H1 (cell line): Measurements from ENCODE around the gene RHOH. TPM values are rescaled to one million over a fixed set of nuclear protein-coding genes. Genes with fewer than 3 reads are reported as not detected.

Experiments
- CTCF ChIA-PET: fragments of 300-600 bp; sonication (Branson Sonifier 250); formaldehyde crosslinking; loops from one replicate; lab custom pipeline; 2021; ENCODE audit not compliant: partially characterized antibody; lab: Charles Lee
- POLR2A ChIA-PET: fragments of 300-600 bp; sonication (Branson Sonifier 250); formaldehyde crosslinking; loops from one replicate; lab custom pipeline; 2021; ENCODE audit warnings: inconsistent platforms; ENCODE audit not compliant: partially characterized antibody; lab: Charles Lee
- DNase-seq, 2 experiments: peaks; one replicate each; pipeline versions ENCODE4 v3.0.0 to v3.0.0-alpha.2; 2010 to 2022; ENCODE audit warnings: low spot score in 2 of 2, low read depth in 1 of 2, mixed read lengths in 1 of 2
- FAIRE-seq: peaks from 2 replicates; lab custom pipeline; 2011; peaks lifted over from hg19 to GRCh38; lab: Jason Lieb, UNC
- H2AFZ ChIP-seq: 2 replicates; pipeline ENCODE4 v1.8.1; 2012; ENCODE audit warnings: low read length, inconsistent platforms
- H2AK5ac ChIP-seq: 2 replicates; pipeline ENCODE4 v1.6.1; 2013; ENCODE audit warnings: low read depth, low read length
- H2BK120ac ChIP-seq: replicated peaks from 2 replicates; pipeline ENCODE3; 2013; ENCODE audit warnings: low read depth, low read length, inconsistent platforms
- H2BK12ac ChIP-seq: 2 replicates; pipeline ENCODE4 v1.6.1; 2013; ENCODE audit warnings: low read depth, low read length
- H2BK15ac ChIP-seq: 2 replicates; pipeline ENCODE4 v1.6.1; 2013; ENCODE audit warnings: low read length
- H2BK20ac ChIP-seq: 2 replicates; pipeline ENCODE4 v1.6.1; 2013; ENCODE audit warnings: low read length
- H2BK5ac ChIP-seq: 2 replicates; pipeline ENCODE4 v1.6.1; 2013; ENCODE audit warnings: low read depth, low read length
- H3K14ac ChIP-seq: 2 replicates; pipeline ENCODE4 v1.6.1; 2013; ENCODE audit warnings: inconsistent platforms; ENCODE audit not compliant: insufficient read length
- H3K18ac ChIP-seq: 2 replicates; pipeline ENCODE4 v1.6.1; 2013; ENCODE audit warnings: low read length; ENCODE audit errors: extremely low read depth
- H3K23ac ChIP-seq: 2 replicates; pipeline ENCODE4 v1.6.1; 2013; ENCODE audit warnings: inconsistent platforms; ENCODE audit not compliant: insufficient read length
- H3K23me2 ChIP-seq: 2 replicates; pipeline ENCODE4 v1.6.1; 2013; ENCODE audit warnings: low read depth, low read length
- H3K27ac ChIP-seq: 2 replicates; pipeline ENCODE4 v1.6.1; 2011; ENCODE audit warnings: low read depth, low read length, inconsistent platforms
- H3K27me3 ChIP-seq, 4 experiments: replicated peaks in 1 of 4; 1 replicate in 1 of 4; 2 replicates in 3 of 4; pipeline versions ENCODE4 v1.6.1 to v1.8.1; 2011 to 2013; ENCODE audit warnings: low read length in 3 of 4, mild to moderate bottlenecking in 3 of 4, inconsistent platforms in 2 of 4, mixed read lengths in 2 of 4, moderate library complexity in 1 of 4; ENCODE audit not compliant: control insufficient read depth in 3 of 4, insufficient read depth in 3 of 4; ENCODE audit errors: extremely low read depth in 1 of 4
- H3K36me3 ChIP-seq, 4 experiments: 2 replicates each; pipeline versions ENCODE4 v1.6.1 to v1.8.1; 2011 to 2013; ENCODE audit warnings: mild to moderate bottlenecking in 4 of 4, low read length in 3 of 4, moderate library complexity in 2 of 4, control low read depth in 1 of 4, inconsistent platforms in 1 of 4; ENCODE audit not compliant: insufficient read depth in 4 of 4, control insufficient read depth in 2 of 4
- H3K4ac ChIP-seq: replicated peaks from 2 replicates; pipeline ENCODE3; 2013; ENCODE audit warnings: low read length, low read depth, mixed read lengths, inconsistent platforms; ENCODE audit not compliant: insufficient read length
- H3K4me1 ChIP-seq, 4 experiments: replicated peaks in 1 of 4; 1 replicate in 1 of 4; 2 replicates in 3 of 4; pipeline versions ENCODE4 v1.6.1 to v1.8.1; 2011 to 2013; ENCODE audit warnings: low read length in 3 of 4, inconsistent platforms in 2 of 4, mixed read lengths in 1 of 4; ENCODE audit not compliant: insufficient read depth in 4 of 4, control insufficient read depth in 3 of 4
- H3K4me2 ChIP-seq, 2 experiments: 2 replicates each; pipeline versions ENCODE4 v1.6.1 to v1.8.1; 2011 to 2013; ENCODE audit warnings: low read depth in 2 of 2, low read length in 2 of 2, control low read depth in 1 of 2, inconsistent platforms in 1 of 2, mild to moderate bottlenecking in 1 of 2; ENCODE audit not compliant: insufficient read depth in 1 of 2
- H3K4me3 ChIP-seq, 4 experiments: fragments of 200-600, 300-600 bp in 1 of 4; sonication (generic), shearing (Covaris generic), sonication (Bioruptor Twin) in 1 of 4; 2 replicates each; pipeline versions ENCODE4 v1.5.1 to v1.8.1; 2011 to 2016; ENCODE audit warnings: low read length in 4 of 4, low read depth in 3 of 4, control low read depth in 2 of 4, inconsistent platforms in 2 of 4, mild to moderate bottlenecking in 2 of 4, mixed read lengths in 1 of 4, moderate library complexity in 1 of 4; ENCODE audit not compliant: insufficient read depth in 2 of 4; ENCODE audit errors: extremely low read depth in 1 of 4
- H3K56ac ChIP-seq: replicated peaks from 2 replicates; pipeline ENCODE3; 2013; ENCODE audit warnings: low read depth, mild to moderate bottlenecking, mixed read lengths, low read length, inconsistent platforms; ENCODE audit not compliant: insufficient read length
- H3K79me1 ChIP-seq: 2 replicates; pipeline ENCODE4 v1.6.1; 2013; ENCODE audit warnings: low read depth, low read length, control low read depth
- H3K79me2 ChIP-seq, 2 experiments: 2 replicates each; pipeline versions ENCODE4 v1.6.1 to v1.8.1; 2012 to 2013; ENCODE audit warnings: low read length in 2 of 2, mild to moderate bottlenecking in 2 of 2, inconsistent platforms in 1 of 2; ENCODE audit not compliant: insufficient read depth in 2 of 2, control insufficient read depth in 1 of 2
- H3K9ac ChIP-seq, 4 experiments: replicated peaks in 1 of 4; 1 replicate in 1 of 4; 2 replicates in 3 of 4; pipeline versions ENCODE4 v1.6.1 to v1.8.1; 2011 to 2013; ENCODE audit warnings: low read depth in 3 of 4, low read length in 3 of 4, control low read depth in 2 of 4, mild to moderate bottlenecking in 2 of 4, moderate library complexity in 2 of 4, inconsistent platforms in 1 of 4; ENCODE audit errors: extremely low read depth in 1 of 4
- H3K9me3 ChIP-seq, 2 experiments: 2 replicates each; pipeline versions ENCODE4 v1.6.1 to v1.8.1; 2012 to 2013; ENCODE audit warnings: mild to moderate bottlenecking in 2 of 2, moderate library complexity in 2 of 2, control low read depth in 1 of 2, inconsistent platforms in 1 of 2, low read depth in 1 of 2, low read length in 1 of 2, mixed read lengths in 1 of 2; ENCODE audit not compliant: insufficient read depth in 2 of 2
- H4K20me1 ChIP-seq, 2 experiments: replicated peaks in 1 of 2; 2 replicates each; pipeline versions ENCODE3 to v1.8.1; 2011 to 2013; ENCODE audit warnings: inconsistent platforms in 2 of 2, low read length in 2 of 2, mild to moderate bottlenecking in 1 of 2; ENCODE audit not compliant: insufficient read depth in 2 of 2, control insufficient read depth in 1 of 2
- H4K5ac ChIP-seq: 2 replicates; pipeline ENCODE4 v1.6.1; 2013; ENCODE audit warnings: low read length, low read depth, mixed read lengths, inconsistent platforms; ENCODE audit not compliant: insufficient read length
- H4K8ac ChIP-seq: 2 replicates; pipeline ENCODE4 v1.8.0; 2013; ENCODE audit warnings: mild to moderate bottlenecking, moderate library complexity, low read length, inconsistent platforms; ENCODE audit not compliant: insufficient read depth; ENCODE audit errors: extremely low read depth
- H4K91ac ChIP-seq: replicated peaks from 2 replicates; pipeline ENCODE3; 2013; ENCODE audit warnings: low read length, mixed read lengths, inconsistent platforms; ENCODE audit not compliant: insufficient read length
- ASH2L ChIP-seq: fragments of 200-600, 300-600 bp; sonication (generic); IDR thresholded peaks from one replicate; pipeline ENCODE4 v1.7.1; 2017; ENCODE audit warnings: low read length
- CHD2 ChIP-seq: IDR thresholded peaks from 2 replicates; pipeline ENCODE4 v1.6.1; 2012; ENCODE audit warnings: low read length, improper control_type of control experiment
- JUN ChIP-seq: IDR thresholded peaks from 2 replicates; pipeline ENCODE4 v1.6.1; 2011; ENCODE audit warnings: low read depth, mild to moderate bottlenecking, improper control_type of control experiment, low read length
- KDM1A ChIP-seq: fragments of 200-600, 300-600 bp; sonication (generic); IDR thresholded peaks from 2 replicates; pipeline ENCODE4 v1.7.1; 2016; ENCODE audit warnings: mild to moderate bottlenecking, low read length, borderline replicate concordance
- KDM5A ChIP-seq: fragments of 200-600 bp; IDR thresholded peaks from 2 replicates; pipeline ENCODE4 v1.7.1; 2012; ENCODE audit warnings: mild to moderate bottlenecking, low read length, inconsistent platforms, mixed read lengths
- NANOG ChIP-seq: IDR thresholded peaks from 2 replicates; pipeline ENCODE4 v1.6.1; 2011; ENCODE audit warnings: low read length, low read depth, mild to moderate bottlenecking, inconsistent platforms; ENCODE audit not compliant: insufficient read depth, poor library complexity, severe bottlenecking
- SIX5 ChIP-seq: IDR thresholded peaks from 2 replicates; pipeline ENCODE4 v1.6.1; 2011; ENCODE audit warnings: mild to moderate bottlenecking, low read depth, low read length
- ZNF274 ChIP-seq: IDR thresholded peaks from 2 replicates; pipeline ENCODE4 v1.7.0; 2012; ENCODE audit warnings: low read length, borderline replicate concordance; ENCODE audit errors: extremely low read depth
- WGBS, 2 experiments: shearing (Covaris generic) in 1 of 2; methylation state at CpG; one replicate each; pipeline versions ENCODE4 v1.1.6 to v1.1.7; 2013 to 2015; ENCODE audit warnings: low lambda C conversion rate in 2 of 2, mixed read lengths in 2 of 2, inconsistent platforms in 1 of 2, low coverage in 1 of 2, missing lambda C conversion rate in 1 of 2; ENCODE audit not compliant: insufficient replicate concordance in 2 of 2, insufficient coverage in 1 of 2, insufficient read length in 1 of 2; ENCODE audit errors: extremely low coverage in 1 of 2, missing lambda C conversion rate in 1 of 2; 5-methylcytosine and 5-hydroxymethylcytosine counted together
- polyA plus RNA-seq, 7 experiments: library from polyadenylated mRNA; depleted of rRNA in 3 of 7; stranded (reverse) in 5 of 7; unstranded in 2 of 7; fragments of >200 nt in 5 of 7; fragments of 200-250 nt in 2 of 7; gene quantifications; 1 replicate in 5 of 7; 2 replicates in 1 of 7; 4 replicates in 1 of 7; pipeline versions ENCODE4 v1.2.1 to v1.2.3, GENCODE V29; 2011 to 2013; ENCODE audit warnings: missing spikeins in 2 of 7, mixed read lengths in 2 of 7
- total RNA-seq: library from RNA; stranded (reverse); fragmentation: NEBNext Ultra II Directional; extraction: Animal tissue kit (Norgen Biotek cat#: 25700); gene quantifications from 2 replicates; pipeline ENCODE4 v1.2.1, GENCODE V29; 2021
- TF ChIP-seq, protein P1 (sequence below): IDR thresholded peaks from 2 replicates; pipeline ENCODE4 v1.6.1; 2012; ENCODE audit warnings: inconsistent platforms
- TF ChIP-seq, protein P2 (sequence below): IDR thresholded peaks from 2 replicates; pipeline ENCODE4 v1.6.1; 2011; ENCODE audit warnings: low read length, improper control_type of control experiment
- TF ChIP-seq, protein P3 (sequence below): IDR thresholded peaks from 2 replicates; pipeline ENCODE4 v1.6.1; 2012; ENCODE audit warnings: low read length, inconsistent platforms

Gene RHOH
- total and polyA plus RNA-seq, 2 of the 8 experiments (the other 6 are each of a cell fraction or from before 2014, with no cell fraction given), result 5.9 to 6.9 TPM

DNA sequence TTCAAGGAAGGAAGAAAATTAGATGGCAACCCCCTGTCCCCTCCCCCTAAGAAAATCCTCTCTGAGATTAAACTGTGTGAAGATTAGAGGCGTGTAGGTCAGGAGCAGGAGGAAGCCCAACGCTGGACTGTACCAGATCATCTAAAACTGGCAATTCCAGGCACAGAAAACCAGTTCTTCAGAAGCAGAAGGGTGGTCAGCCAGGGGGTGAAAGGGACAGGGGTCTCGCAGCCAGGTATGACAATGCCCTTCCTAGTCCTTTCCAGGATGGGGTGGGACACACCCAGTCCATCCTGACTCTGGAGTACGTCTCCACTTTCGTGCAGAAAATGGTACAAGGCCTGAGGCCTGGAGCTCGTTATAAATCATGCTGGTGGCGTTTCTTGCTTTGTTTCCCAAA, 3.3 kb upstream of the RHOH start:
- Histone ChIP-seq H3K4me1 (peaks cover 8 to 29% (median 18%) of the 10 kb centered on the region in 4 experiments), H3K23me2 (no peaks in the 10 kb centered on the region), H3K79me1 (no peaks in the 10 kb centered on the region), H2BK15ac (peak overlapping the region; percentile 97), H2AFZ (no peak overlapping the region; the same call in 1 of the 2 replicates), H3K27me3 (no peaks in the 10 kb centered on the region), H3K56ac (no peak overlapping the region), H4K8ac (no peak overlapping the region), H2BK20ac (peak overlapping the region; percentile 88), H4K20me1 (no peaks in the 10 kb centered on the region), H3K9me3 (no peaks in the 10 kb centered on the region), H2BK12ac (0 out of 2 replicates have a peak overlapping the region, but pooled peaks have one; percentile 62), H3K4me2 (no peak overlapping the region), H3K23ac (no peak overlapping the region), H2BK120ac (no peak overlapping the region), H4K5ac (no peak overlapping the region), H3K4me3 (no peak overlapping the region), H3K79me2 (peaks cover 0 to 4% of the 10 kb centered on the region in 2 experiments; a peak in 1 of 4 replicates), H3K18ac (0 out of 2 replicates have a peak overlapping the region, but pooled peaks have one; percentile 14), H3K9ac (no peak overlapping the region), H3K4ac (no peak overlapping the region), H2AK5ac (no peak overlapping the region), H3K14ac (no peak overlapping the region), H2BK5ac (peak overlapping the region; percentile 37), H3K27ac (no peak overlapping the region), H3K36me3 (no peaks in the 10 kb centered on the region), H4K91ac (no peak overlapping the region)
- DNase-seq (no peak), FAIRE-seq (no peak)
- ChIA-PET POLR2A (interaction anchor here (1.0 kb wide), 1 partner anchor 137 kb away, joined by 4 read pairs; the partner anchor contains the start of gene N4BP2), CTCF (interaction anchor here (1.2 kb wide), 1 partner anchor 52 kb away, joined by 3 read pairs; no protein-coding TSS in a partner anchor)
- WGBS, 2 experiments, result 88% methylated on average over 6 of the region's 7 CpGs; no CpG with 5 or more reads in 1 of the 2 experiments
- no peak for TF ChIP-seq CHD2
- TF ChIP-seq NANOG, result no peak
- TF ChIP-seq, protein P1, sequence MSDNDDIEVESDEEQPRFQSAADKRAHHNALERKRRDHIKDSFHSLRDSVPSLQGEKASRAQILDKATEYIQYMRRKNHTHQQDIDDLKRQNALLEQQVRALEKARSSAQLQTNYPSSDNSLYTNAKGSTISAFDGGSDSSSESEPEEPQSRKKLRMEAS, result no peak
- no peak for TF ChIP-seq ZNF274
- no peak for TF ChIP-seq ASH2L
- TF ChIP-seq KDM1A, result no peak
- TF ChIP-seq KDM5A, result no peak
- TF ChIP-seq, protein P2, sequence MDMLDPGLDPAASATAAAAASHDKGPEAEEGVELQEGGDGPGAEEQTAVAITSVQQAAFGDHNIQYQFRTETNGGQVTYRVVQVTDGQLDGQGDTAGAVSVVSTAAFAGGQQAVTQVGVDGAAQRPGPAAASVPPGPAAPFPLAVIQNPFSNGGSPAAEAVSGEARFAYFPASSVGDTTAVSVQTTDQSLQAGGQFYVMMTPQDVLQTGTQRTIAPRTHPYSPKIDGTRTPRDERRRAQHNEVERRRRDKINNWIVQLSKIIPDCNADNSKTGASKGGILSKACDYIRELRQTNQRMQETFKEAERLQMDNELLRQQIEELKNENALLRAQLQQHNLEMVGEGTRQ, result no peak
- no peak for TF ChIP-seq JUN
- TF ChIP-seq, protein P3, sequence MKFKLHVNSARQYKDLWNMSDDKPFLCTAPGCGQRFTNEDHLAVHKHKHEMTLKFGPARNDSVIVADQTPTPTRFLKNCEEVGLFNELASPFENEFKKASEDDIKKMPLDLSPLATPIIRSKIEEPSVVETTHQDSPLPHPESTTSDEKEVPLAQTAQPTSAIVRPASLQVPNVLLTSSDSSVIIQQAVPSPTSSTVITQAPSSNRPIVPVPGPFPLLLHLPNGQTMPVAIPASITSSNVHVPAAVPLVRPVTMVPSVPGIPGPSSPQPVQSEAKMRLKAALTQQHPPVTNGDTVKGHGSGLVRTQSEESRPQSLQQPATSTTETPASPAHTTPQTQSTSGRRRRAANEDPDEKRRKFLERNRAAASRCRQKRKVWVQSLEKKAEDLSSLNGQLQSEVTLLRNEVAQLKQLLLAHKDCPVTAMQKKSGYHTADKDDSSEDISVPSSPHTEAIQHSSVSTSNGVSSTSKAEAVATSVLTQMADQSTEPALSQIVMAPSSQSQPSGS, result no peak
- TF ChIP-seq SIX5, result no peak
